ENCODE results near the gene MLLT6.

Gene MLLT6

DNA sequence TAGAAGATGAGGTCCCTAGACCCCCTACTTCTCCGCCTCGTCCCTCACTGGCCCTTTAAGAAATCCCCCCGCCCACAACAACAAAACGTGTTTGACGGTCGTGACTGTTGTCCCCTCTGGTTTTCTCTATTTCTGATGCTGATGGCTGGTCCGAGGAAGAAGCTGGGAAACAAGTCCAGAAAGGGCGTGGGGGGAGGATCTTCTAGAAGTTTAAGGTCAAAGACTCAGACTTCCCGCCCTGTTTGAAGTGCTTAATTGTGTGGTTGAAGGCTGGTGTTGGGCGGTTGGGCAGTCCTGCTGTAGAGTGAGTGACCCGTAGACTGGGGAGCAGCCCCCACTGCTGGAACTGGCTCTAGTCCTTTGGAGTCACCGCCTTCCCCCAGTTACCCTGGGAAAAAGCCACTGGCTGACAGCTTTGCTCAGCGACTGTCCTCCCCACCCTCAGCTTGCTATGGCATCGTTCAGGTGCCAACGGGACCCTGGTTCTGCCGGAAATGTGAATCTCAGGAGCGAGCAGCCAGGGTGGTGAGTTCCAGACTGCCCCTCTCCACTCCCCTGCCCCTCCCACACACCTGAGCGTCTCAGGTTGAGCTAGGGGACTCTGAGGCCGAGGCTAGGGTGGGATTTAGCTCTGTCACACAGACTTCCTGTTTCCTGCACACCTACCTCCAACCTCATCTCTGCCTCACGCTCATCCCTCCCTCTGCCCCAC is 1.6 kb downstream of the MLLT6 start:
- no peak for DNase-seq (ENCODE audit: low read depth in 1 of 2, low spot score in 1 of 2)

GRCh38 chr17:38707678-38708351 is 2.7 kb downstream of the MLLT6 start:
- DNase-seq (ENCODE audit: low read depth in 1 of 2, low spot score in 1 of 2): no peak

DNA sequence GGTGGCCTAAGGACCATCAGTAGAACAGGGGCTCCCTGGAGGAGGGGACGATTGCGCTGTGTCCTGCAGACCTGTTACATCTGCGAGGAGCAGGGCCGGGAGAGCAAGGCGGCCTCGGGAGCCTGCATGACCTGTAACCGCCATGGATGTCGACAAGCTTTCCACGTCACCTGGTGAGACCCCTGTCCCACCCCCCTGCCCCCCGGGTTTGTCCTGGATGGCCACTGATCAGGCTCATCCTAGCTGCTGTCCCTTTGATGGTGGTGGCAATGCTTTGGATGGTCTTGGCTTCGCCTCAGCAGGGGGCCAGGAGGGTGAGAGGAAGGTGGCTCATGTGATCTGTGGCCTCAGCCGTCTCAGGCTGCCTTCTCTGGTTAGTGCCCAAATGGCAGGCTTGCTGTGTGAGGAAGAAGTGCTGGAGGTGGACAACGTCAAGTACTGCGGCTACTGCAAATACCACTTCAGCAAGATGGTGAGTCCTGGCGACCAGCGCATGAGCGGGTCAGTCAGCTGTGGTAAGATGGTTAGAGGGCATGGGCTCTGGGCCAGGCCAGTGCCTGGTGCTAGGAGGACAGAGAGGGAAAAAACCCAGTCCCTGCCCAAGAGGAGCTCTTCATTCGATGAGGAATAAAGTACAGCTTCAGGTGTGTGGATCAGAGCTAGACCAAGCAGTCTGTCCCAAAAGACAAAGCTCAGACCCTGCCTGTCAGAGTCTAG is 4.2 kb downstream of the MLLT6 start:
- DNase-seq (ENCODE audit: low read depth in 1 of 2, low spot score in 1 of 2): no peak

DNA sequence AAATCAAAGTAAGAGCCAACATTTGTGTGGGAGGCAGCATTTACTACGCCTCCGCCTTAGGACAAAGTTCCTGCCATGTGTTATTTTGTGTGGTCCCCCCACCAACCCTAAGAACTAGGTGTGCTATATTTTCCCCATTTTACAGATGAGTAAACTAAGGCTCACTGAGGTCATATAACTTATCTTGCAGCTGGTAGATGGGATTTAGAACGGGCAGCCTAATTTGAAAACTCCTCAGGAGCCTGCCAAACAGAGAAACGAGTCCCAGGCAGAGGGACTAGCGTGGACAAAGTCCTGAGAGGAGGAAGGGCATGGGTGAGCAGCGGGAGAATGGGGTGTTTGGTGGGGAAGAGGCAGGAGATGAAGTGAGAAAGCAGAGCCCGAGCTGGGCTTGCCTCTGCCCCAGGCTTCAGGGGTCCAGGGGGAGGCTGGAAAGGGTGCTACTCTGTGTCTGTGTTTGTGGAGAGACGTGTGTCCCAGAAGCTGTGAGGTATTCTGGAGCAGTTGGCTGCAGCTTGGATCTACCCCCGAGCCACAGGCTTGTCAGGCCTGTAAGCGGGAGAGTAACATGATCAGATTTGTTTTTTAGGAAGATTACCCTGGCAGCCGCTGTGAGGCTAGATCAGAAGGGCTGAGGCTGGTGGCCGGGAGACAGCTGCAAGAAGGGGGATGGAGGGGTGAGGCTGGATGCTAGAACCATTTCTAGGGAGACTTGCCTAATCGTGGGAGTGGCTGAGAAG is 5.0 kb downstream of the MLLT6 start:
- DNase-seq (ENCODE audit: low read depth in 1 of 2, low spot score in 1 of 2): no peak

- DNase-seq (ENCODE audit: low read depth in 1 of 2, low spot score in 1 of 2): no peak
Measured at GRCh38 chr17:38710604-38710962, 5.5 kb downstream of the MLLT6 start.

DNA sequence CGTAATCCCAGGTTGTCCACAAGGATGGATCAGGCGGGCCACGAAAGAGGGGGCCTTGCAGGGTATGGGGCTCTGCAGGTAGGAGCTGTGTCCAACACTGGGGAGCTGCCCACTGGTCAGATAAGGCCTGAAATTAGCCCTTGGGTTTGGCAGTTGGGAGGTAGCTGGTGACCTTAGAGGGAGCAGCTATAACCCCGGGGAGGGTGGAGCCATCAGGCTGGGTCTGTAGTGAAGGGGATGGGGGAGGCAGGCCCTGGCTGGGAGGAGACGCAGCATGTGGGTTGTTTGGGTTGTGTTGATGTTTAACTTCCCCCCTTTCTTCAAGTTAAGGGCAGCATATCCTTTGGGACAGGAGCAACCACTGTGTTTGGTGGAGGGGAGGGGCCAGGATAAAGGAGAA is 5.9 kb downstream of the MLLT6 start:
- DNase-seq (ENCODE audit: low read depth in 1 of 2, low spot score in 1 of 2): no peak

DNA sequence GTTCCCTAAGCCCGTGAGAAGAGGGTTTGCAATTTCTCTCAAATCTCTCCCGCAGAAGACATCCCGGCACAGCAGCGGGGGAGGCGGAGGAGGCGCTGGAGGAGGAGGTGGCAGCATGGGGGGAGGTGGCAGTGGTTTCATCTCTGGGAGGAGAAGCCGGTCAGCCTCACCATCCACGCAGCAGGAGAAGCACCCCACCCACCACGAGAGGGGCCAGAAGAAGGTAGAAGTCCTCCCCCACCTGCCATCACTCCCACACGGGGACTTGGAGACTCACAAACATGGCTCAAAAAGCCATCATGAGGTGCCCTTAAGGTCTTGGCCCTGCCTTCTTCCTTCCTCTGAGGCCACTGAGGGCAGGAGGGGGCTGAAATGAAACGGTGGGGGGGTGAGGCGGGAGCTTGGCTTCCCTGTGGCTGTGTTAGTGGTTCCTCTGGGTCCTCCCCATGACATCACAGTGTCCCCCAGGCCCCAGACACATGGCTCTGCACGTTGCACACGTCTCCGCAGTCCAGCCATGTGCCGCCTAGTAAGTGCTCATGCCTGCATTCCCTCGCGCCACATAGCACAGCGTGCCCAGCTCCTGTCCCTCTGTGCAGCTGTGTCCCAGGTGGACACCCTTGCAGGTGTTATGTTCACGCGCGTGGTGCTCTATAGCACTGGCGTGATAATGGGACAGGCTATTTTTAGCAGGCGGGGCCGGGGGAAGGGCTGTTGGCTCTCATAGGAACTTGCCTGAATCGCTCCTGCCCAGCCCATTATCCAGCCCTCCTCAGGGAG is 6.9 kb downstream of the MLLT6 start:
- DNase-seq (ENCODE audit: low read depth in 1 of 2, low spot score in 1 of 2): no peak

DNA sequence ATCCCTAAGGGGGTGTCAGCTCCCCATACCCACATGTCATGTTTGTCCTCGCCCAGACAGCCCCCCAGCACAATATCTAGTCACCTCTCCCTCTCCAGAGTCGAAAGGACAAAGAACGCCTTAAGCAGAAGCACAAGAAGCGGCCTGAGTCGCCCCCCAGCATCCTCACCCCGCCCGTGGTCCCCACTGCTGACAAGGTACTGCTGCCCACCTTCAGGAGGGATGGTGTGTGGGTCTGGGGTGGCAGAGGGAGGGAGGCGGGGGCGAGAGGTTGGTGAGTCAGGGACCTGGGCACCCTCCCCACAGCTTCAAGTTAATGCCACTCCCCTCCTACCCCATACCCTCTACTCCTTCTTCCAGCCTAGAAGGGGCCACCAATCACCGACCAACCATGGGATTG is 7.5 kb downstream of the MLLT6 start:
- DNase-seq (ENCODE audit: low read depth in 1 of 2, low spot score in 1 of 2): no peak

DNA sequence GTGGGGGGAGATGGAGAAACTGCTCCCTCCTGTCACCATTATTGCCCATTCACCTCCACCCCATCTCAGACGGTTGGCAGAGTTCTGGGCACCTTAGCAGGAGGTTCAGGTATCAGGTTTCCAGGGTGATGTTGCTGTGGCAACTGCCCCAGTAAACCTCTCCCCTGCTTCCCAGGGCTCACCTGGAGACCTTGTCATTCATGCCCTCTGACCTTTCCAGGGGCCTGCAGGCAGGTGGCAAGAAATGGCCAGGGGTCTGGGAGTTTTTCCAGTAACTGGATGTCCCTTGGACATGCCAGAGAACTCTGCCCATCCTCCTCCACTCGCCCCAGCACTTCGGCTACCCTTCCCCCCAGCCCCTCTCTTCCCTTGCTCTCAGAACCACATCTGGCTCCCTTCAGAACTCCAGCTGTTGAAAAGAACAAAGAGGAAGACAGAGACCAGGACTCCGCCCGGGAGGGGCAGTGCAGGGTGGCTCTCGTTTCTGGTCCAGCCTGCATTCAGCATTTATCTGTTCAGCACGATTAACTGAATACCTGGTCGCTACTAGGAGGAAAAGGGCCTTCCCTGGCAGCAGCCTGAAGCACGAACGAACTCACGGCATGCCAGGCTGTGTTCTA is 8.5 kb downstream of the MLLT6 start:
- DNase-seq (ENCODE audit: low read depth in 1 of 2, low spot score in 1 of 2): no peak

DNA sequence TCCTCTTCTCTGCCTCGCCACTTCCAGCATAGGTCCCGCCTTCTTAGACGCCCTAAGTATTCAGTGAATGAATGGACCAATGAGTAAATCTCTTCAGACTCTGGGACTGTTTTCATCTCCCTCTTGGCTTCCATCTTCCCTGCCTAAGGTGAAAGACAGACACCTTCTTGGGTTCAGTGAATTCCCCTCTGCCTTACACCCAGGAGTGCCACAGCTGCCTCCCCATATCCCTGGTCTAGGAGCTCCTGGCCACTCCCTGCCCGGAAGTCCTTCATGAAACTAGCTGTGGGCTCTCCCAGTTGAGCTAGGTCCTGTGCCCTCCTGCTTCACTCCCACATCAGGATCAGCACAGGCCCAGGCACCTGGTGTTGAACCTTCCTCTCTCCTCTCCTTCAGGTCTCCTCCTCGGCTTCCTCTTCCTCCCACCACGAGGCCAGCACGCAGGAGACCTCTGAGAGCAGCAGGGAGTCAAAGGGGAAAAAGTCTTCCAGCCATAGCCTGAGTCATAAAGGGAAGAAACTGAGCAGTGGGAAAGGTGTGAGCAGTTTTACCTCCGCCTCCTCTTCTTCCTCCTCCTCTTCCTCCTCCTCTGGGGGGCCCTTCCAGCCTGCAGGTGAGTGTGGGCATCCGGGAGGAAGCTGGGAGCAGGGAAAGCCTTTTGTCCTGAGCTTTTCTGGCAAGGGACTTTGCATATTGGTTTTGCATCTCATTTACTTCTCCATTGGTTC is 10.3 kb downstream of the MLLT6 start:
- DNase-seq (ENCODE audit: low read depth in 1 of 2, low spot score in 1 of 2): no peak

DNA sequence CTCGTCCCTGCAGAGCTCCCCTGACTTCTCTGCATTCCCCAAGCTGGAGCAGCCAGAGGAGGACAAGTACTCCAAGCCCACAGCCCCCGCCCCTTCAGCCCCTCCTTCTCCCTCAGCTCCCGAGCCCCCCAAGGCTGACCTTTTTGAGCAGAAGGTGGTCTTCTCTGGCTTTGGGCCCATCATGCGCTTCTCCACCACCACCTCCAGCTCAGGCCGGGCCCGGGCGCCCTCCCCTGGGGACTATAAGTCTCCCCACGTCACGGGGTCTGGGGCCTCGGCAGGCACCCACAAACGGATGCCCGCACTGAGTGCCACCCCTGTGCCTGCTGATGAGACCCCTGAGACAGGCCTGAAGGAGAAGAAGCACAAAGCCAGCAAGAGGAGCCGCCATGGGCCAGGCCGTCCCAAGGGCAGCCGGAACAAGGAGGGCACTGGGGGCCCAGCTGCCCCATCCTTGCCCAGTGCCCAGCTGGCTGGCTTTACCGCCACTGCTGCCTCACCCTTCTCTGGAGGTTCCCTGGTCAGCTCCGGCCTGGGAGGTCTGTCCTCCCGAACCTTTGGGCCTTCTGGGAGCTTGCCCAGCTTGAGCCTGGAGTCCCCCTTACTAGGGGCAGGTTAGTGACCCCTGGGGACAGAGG is 11.4 kb downstream of the MLLT6 start:
- DNase-seq (ENCODE audit: low read depth in 1 of 2, low spot score in 1 of 2): no peak

DNA sequence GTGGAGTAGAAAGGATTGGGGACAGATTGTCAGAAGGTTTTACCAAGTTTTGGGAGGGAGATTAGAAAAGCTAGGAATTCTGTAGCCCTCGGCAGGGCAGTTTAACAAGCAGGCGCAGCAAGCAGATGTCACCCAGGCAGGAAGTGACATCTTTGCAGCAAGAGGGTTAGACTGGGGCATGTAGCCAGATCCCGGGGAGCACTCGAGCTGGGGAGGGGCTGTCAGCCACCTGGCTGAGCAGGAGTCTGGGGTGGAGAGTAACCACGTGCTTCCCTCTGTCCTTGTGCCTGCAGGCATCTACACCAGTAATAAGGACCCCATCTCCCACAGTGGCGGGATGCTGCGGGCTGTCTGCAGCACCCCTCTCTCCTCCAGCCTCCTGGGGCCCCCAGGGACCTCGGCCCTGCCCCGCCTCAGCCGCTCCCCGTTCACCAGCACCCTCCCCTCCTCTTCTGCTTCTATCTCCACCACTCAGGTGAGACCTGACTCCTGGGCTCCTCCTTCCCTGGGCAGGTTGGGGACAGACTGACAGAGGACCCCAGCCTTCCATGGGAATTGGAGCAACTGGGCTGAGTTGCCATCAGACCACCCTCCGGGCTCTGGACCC is 12.2 kb downstream of the MLLT6 start:
- no peak for DNase-seq (ENCODE audit: low read depth in 1 of 2, low spot score in 1 of 2)

GRCh38 chr17:38719289-38719942 is 14.3 kb downstream of the MLLT6 start:
- DNase-seq (ENCODE audit: low read depth in 1 of 2, low spot score in 1 of 2): no peak

DNA sequence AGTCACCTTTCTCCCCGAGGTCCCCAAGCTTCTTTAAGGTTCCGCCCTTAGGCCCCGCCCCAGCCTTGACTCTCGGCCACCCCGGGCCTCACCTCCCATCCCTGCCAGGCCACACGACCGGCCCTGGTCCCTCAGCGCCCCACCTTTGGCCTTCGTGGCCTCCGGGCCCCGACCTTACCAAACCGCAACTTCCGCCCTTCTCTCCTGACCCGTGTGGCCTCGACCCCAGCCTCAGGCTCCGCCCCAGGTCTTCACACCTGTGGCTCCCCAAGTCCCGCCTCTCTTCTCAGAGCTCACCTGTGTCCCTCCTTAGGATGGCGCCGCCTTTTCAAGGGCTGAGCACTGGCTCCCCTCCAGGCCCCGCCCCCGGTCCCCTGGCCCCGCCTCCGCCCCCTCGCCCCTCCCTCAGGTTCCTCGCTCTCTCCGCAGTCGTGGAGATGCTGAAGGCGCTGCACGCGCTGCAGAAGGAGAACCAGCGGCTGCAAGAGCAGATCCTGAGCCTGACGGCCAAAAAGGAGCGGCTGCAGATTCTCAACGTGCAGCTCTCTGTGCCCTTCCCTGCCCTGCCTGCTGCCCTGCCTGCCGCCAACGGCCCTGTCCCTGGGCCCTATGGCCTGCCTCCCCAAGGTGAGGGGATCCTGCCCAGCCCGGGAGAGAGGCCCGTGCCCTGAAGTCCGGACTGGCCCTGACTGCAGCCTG is 15.0 kb downstream of the MLLT6 start:
- no peak for DNase-seq (ENCODE audit: low read depth in 1 of 2, low spot score in 1 of 2)

DNA sequence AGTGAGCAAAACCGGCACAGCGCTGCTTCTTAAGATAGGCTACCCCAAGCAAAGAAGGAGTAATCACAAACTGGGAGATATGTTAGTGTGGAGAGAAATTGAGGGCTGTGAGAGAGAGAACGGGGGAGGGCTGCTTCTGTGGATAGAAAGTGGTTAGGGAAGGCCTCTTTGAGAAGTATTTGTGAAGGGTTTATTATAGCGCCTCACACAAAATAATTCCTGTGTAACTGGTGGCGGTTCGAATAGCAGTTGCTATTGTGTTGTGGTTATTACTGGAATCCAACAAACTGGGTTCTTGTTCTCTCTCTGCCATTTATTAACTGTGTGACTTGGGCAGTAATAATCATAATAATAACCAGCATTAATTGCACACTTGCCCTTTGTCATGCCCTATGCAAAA is 15.9 kb downstream of the MLLT6 start:
- no peak for DNase-seq (ENCODE audit: low read depth in 1 of 2, low spot score in 1 of 2)

DNA sequence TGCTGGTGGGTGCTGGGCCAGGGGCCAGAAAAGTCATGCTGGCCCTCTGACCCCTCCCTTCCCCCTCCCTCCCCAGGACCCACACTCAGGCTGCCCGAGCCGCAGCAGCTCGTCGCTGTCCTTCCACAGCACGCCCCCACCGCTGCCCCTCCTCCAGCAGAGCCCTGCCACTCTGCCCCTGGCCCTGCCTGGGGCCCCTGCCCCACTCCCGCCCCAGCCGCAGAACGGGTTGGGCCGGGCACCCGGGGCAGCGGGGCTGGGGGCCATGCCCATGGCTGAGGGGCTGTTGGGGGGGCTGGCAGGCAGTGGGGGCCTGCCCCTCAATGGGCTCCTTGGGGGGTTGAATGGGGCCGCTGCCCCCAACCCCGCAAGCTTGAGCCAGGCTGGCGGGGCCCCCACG is 16.7 kb downstream of the MLLT6 start:
- no peak for DNase-seq (ENCODE audit: low read depth in 1 of 2, low spot score in 1 of 2)

DNA sequence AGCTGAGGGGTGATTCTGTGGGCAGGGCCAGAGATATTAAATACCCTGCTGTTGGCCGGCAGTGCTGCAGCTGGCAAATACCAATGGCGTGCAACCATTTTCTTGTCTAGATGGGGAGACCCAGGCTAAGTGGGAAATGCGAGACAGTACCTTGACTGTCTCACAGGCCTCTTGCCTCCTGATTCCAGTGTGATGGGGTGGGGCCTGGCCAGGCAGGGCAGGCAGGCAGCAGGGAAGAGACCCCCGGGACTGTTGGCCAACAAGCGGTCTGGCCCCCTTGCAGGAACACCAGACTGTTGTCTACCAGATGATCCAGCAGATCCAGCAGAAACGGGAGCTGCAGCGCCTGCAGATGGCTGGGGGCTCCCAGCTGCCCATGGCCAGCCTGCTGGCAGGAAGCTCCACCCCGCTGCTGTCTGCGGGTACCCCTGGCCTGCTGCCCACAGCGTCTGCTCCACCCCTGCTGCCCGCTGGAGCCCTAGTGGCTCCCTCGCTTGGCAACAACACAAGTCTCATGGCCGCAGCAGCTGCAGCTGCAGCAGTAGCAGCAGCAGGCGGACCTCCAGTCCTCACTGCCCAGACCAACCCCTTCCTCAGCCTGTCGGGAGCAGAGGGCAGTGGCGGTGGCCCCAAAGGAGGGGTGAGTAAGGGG is 19.4 kb downstream of the MLLT6 start:
- no peak for DNase-seq (ENCODE audit: low read depth in 1 of 2, low spot score in 1 of 2)
